Gastroesophageal sphincter (tissue), 4 donors: ENCODE results near the gene FMN2. TPM values are rescaled to one million over a fixed set of nuclear protein-coding genes. Genes with fewer than 3 reads are reported as not detected.

Experiments used
- ATAC-seq: fragments of 150-250 bp; one replicate; pipeline ENCODE4 v1.9.1; 2016; ENCODE audit warnings: mild to moderate bottlenecking, moderate library complexity
- H3K27ac ChIP-seq, 4 donors: fragments of 200-600 bp; sonication (generic) in 3 of 4; 1 replicate in 3 of 4; 2 replicates in 1 of 4; pipeline ENCODE4 v1.5.1; 2016 to 2019
- H3K27me3 ChIP-seq: fragments of 200-600 bp; sonication (generic); one replicate; pipeline ENCODE4 v1.5.1; 2019
- H3K36me3 ChIP-seq, 2 donors: fragments of 200-600 bp; sonication (generic); one replicate each; pipeline ENCODE4 v1.5.1; 2019; ENCODE audit warnings: control low read depth in 1 of 2
- H3K4me1 ChIP-seq, 3 donors: fragments of 200-600 bp; sonication (generic); 1 replicate in 2 of 3; 2 replicates in 1 of 3; pipeline ENCODE4 v1.5.1; 2016 to 2019; ENCODE audit warnings: control low read depth in 2 of 3
- H3K4me3 ChIP-seq, 2 donors: fragments of 200-600 bp; sonication (generic); one replicate each; pipeline ENCODE4 v1.5.1; 2019; ENCODE audit warnings: mild to moderate bottlenecking in 1 of 2, moderate library complexity in 1 of 2
- H3K9me3 ChIP-seq, 3 donors: fragments of 200-600 bp; sonication (generic); one replicate each; pipeline ENCODE4 v1.5.1; 2017 to 2019; ENCODE audit warnings: control low read depth in 2 of 3
- EP300 ChIP-seq: sonication (generic); formaldehyde crosslinking; IDR thresholded peaks from one replicate; pipeline ENCODE4 v1.6.1; 2017; ENCODE audit warnings: antibody characterized with exemption, mild to moderate bottlenecking
- POLR2A ChIP-seq, 2 donors: fragments of 450-650 bp; IDR thresholded peaks; one replicate each; pipeline ENCODE4 v1.6.1; 2017; ENCODE audit warnings: antibody characterized with exemption in 2 of 2, mild to moderate bottlenecking in 2 of 2, moderate library complexity in 1 of 2
- POLR2AphosphoS5 ChIP-seq: sonication (generic); formaldehyde crosslinking; IDR thresholded peaks from one replicate; pipeline ENCODE4 v1.6.1; 2017; ENCODE audit warnings: antibody characterized with exemption
- WGBS, 2 donors: methylation state at CpG; one replicate each; pipeline ENCODE4 v1.1.5; 2018; ENCODE audit warnings: low coverage in 1 of 2; 5-methylcytosine and 5-hydroxymethylcytosine counted together
- total RNA-seq, 4 donors: library from RNA; depleted of rRNA; stranded (reverse); fragments of >200 nt; gene quantifications; one replicate each; pipeline ENCODE4 v1.1.0, GENCODE V29; 2016
- TF ChIP-seq, protein P1 (sequence below), 4 experiments: fragments of 200-600 bp in 2 of 4; fragments of 450-650 bp in 2 of 4; sonication (generic) in 1 of 4; IDR thresholded peaks; one replicate each; pipeline ENCODE4 v1.5.1; 2017 to 2019; ENCODE audit warnings: antibody characterized with exemption in 4 of 4, mild to moderate bottlenecking in 2 of 4, moderate library complexity in 2 of 4

The FMN2 gene
- total RNA-seq, 4 donors from 2014 or later, result 0.27 to 8.6 (median 2.7) TPM

GRCh38 chr1:240239309-240239708, 147.6 kb downstream of the FMN2 start:
- ATAC-seq, result no peak
- H3K27me3 ChIP-seq, result no peaks in the 10 kb centered on the region
- H3K27ac ChIP-seq, result no peak overlapping the region
- H3K4me1 ChIP-seq, result no peaks in the 10 kb centered on the region
- H3K4me3 ChIP-seq, result no peak overlapping the region
- TF ChIP-seq POLR2AphosphoS5 (no peak), POLR2A (IDR thresholded peaks at IDR 0.05) (no peak), EP300 (no peak)
- TF ChIP-seq, protein P1, sequence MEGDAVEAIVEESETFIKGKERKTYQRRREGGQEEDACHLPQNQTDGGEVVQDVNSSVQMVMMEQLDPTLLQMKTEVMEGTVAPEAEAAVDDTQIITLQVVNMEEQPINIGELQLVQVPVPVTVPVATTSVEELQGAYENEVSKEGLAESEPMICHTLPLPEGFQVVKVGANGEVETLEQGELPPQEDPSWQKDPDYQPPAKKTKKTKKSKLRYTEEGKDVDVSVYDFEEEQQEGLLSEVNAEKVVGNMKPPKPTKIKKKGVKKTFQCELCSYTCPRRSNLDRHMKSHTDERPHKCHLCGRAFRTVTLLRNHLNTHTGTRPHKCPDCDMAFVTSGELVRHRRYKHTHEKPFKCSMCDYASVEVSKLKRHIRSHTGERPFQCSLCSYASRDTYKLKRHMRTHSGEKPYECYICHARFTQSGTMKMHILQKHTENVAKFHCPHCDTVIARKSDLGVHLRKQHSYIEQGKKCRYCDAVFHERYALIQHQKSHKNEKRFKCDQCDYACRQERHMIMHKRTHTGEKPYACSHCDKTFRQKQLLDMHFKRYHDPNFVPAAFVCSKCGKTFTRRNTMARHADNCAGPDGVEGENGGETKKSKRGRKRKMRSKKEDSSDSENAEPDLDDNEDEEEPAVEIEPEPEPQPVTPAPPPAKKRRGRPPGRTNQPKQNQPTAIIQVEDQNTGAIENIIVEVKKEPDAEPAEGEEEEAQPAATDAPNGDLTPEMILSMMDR (IDR thresholded peaks at IDR 0.05), result no peak
- H3K36me3 ChIP-seq, result no peaks in the 10 kb centered on the region
- H3K9me3 ChIP-seq, result no peaks in the 10 kb centered on the region

DNA sequence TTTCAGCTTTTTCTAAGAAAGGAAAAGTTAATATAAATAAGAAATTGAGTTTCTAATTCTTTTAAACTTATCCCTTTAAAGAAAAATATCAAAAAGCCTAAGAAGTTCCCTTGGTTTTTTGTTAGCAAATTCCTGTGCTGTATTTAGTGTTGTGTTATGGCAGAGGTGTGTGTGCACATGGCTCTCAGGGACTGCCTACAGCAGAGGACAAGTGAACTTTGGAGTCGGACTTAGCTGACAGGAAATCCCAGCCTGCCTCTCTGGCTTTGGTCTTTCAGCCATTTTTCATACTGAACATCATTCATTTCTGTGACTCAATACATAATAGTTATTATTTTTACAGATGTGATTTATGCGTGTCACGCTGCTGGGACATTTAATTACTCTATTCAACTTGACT, 149.6 kb downstream of the FMN2 start:
- H3K36me3 ChIP-seq, result no peaks in the 10 kb centered on the region
- no peaks in the 10 kb centered on the region for H3K27me3 ChIP-seq
- TF ChIP-seq, protein P1 (IDR thresholded peaks at IDR 0.05), result no peak
- TF ChIP-seq POLR2A (IDR thresholded peaks at IDR 0.05) (no peak), POLR2AphosphoS5 (no peak), EP300 (no peak)
- H3K4me3 ChIP-seq, result no peak overlapping the region
- no peaks in the 10 kb centered on the region for H3K9me3 ChIP-seq
- H3K4me1 ChIP-seq, result no peaks in the 10 kb centered on the region
- H3K27ac ChIP-seq, result no peak overlapping the region
- ATAC-seq, result no peak
- 61 to 75% methylated on average over 3 of the region's 3 CpGs for WGBS, 2 donors

GRCh38 chr1:240242601-240243144, 151.0 kb downstream of the FMN2 start:
- H3K4me3 ChIP-seq, result no peak overlapping the region
- no peak overlapping the region for H3K27ac ChIP-seq
- TF ChIP-seq POLR2AphosphoS5 (no peak), POLR2A (IDR thresholded peaks at IDR 0.05) (no peak), EP300 (no peak)
- TF ChIP-seq, protein P1 (IDR thresholded peaks at IDR 0.05), result no peak
- WGBS, 2 donors, result 72 to 74% methylated on average over 3 to 4 of the region's 5 CpGs
- no peaks in the 10 kb centered on the region for H3K27me3 ChIP-seq
- no peaks in the 10 kb centered on the region for H3K36me3 ChIP-seq
- H3K9me3 ChIP-seq, result no peaks in the 10 kb centered on the region
- ATAC-seq, result no peak
- H3K4me1 ChIP-seq, result no peaks in the 10 kb centered on the region

DNA sequence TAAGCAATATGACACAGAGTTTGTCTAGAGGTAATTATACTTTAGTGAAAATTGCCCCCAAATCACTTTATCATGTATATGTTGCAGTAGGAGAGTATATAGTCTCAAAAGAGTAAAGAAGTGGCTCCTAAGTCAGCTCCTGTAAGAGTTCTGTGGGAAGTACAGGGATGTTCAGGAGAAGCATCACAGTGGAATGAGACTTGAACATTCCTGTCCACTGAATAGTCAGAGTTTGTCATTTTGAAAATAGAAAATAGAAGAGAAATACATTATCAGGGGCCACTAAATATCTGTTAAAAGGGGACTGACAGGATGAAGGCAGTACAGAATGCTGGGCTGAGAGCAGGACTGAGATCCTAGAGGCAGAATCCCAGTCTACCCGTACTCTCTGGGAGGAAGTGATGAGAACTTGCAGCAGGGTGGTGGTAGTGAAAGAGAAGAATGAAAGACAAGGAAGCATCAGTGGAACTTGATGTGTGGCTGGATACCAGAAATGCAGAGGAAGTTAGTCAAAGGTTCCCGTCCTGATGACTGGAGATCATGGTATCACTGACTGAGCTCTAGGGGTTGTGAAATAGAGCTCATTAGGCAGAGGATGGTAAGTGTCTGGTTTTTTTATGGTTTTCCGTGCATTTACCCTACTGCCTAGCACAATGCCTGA, 153.4 kb downstream of the FMN2 start:
- no peak for ATAC-seq
- WGBS, 2 donors, result 87 to 92% methylated on average over 3 of the region's 3 CpGs
- Histone ChIP-seq H3K36me3 (no peaks in the 10 kb centered on the region), H3K4me1 (no peaks in the 10 kb centered on the region), H3K27me3 (no peaks in the 10 kb centered on the region), H3K9me3 (no peaks in the 10 kb centered on the region), H3K27ac (no peak overlapping the region), H3K4me3 (no peak overlapping the region)
- TF ChIP-seq, protein P1 (IDR thresholded peaks at IDR 0.05), result no peak
- TF ChIP-seq POLR2A (IDR thresholded peaks at IDR 0.05), result no peak
- no peak for TF ChIP-seq EP300

DNA sequence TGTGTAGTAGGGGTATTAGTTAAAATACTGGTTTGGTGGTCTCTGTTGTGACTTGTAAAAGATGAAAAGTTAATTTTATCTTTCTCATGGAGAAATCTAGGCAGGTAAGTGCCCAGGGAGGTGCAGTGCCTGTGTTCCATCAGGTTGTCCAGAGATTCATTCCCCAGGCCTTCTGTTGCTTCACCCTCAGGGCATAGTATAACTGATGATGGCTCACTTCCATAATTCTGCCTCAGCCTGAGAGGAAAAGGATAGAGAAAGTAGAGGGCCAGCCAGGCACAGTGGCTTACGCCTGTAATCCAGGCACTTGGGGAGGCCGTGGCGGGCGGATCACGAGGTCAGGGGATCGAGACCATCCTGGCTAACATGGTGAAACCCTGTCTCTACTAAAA, 153.9 kb downstream of the FMN2 start:
- TF ChIP-seq POLR2A (IDR thresholded peaks at IDR 0.05) (no peak), POLR2AphosphoS5 (no peak), EP300 (no peak)
- TF ChIP-seq, protein P1 (IDR thresholded peaks at IDR 0.05), result no peak
- ATAC-seq, result no peak
- 96% methylated on average over 5 of the region's 6 CpGs; no CpG with 5 or more reads in 1 of the 2 donors for WGBS, 2 donors

More for the DNA sequence above, 153.9 kb downstream of the FMN2 start:
- Histone ChIP-seq H3K9me3 (no peaks in the 10 kb centered on the region), H3K27ac (no peak overlapping the region), H3K36me3 (no peaks in the 10 kb centered on the region), H3K4me1 (no peaks in the 10 kb centered on the region), H3K27me3 (no peaks in the 10 kb centered on the region), H3K4me3 (no peak overlapping the region)
